HEK293T (cell line): ENCODE measurements around the gene SPRR5.

ENCODE experiments used
- BHLHE40 ChIP-seq: fragments of 450-650 bp; IDR thresholded peaks from 2 replicates; pipeline ENCODE4 v1.6.1; 2016; ENCODE audit warnings: mild to moderate bottlenecking, moderate library complexity, borderline replicate concordance
- ELF4 ChIP-seq: fragments of 450-650 bp; IDR thresholded peaks from 2 replicates; pipeline ENCODE4 v1.6.1; 2017; ENCODE audit warnings: antibody characterized with exemption
- FOXA1 ChIP-seq: fragments of 450-650 bp; IDR thresholded peaks from 2 replicates; pipeline ENCODE4 v1.6.1; 2016; ENCODE audit warnings: mild to moderate bottlenecking
- FOXK2 ChIP-seq: fragments of 450-650 bp; IDR thresholded peaks from 2 replicates; pipeline ENCODE4 v1.6.1; 2016; ENCODE audit warnings: mild to moderate bottlenecking
- FOXM1 ChIP-seq: fragments of 450-650 bp; IDR thresholded peaks from 2 replicates; pipeline ENCODE4 v1.6.1; 2017; ENCODE audit warnings: mild to moderate bottlenecking, borderline replicate concordance
- HDGF ChIP-seq: fragments of 450-650 bp; IDR thresholded peaks from 2 replicates; pipeline ENCODE4 v1.6.1; 2017; ENCODE audit warnings: antibody characterized with exemption, borderline replicate concordance
- SP1 ChIP-seq: fragments of 450-650 bp; IDR thresholded peaks from 2 replicates; pipeline ENCODE4 v1.6.1; 2017
- SUZ12 ChIP-seq: fragments of 450-650 bp; IDR thresholded peaks from 2 replicates; pipeline ENCODE4 v1.6.1; 2016; ENCODE audit warnings: mild to moderate bottlenecking
- TARDBP ChIP-seq: fragments of 450-650 bp; IDR thresholded peaks from 2 replicates; pipeline ENCODE4 v1.6.1; 2016
- TF ChIP-seq, protein P1 (sequence below): fragments of 450-650 bp; IDR thresholded peaks from 2 replicates; pipeline ENCODE4 v1.6.1; 2016

DNA sequence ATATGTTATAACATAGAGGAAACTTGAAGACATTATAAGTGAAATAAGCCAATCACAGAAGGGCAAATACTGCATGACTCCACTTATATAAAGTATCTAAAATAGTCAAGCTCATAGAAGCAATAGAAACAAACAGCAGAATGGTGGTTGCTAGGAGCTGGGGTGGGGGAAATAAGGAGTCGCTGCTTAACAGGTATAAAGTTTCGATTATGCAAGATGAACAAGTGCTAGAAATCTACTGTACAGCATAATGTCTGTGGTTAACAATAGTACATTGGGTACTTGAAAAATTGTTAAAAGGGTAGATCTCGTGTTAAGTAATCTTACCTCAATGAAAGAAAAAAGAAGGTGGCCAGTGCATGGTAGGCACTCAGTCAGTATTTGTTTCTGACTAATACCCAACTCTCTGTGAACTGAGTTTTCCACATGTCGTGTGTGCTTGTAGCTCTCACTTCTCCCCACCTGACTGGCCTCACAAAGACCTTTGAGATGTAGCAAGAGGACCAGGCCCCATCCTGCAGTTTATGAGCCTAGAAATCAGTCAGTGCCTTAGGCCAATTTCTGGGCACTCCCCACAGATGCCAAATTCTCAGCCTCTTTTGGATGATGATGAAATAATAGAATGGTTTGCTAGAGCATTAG lies 14.7 kb upstream of the SPRR5 start:
- TF ChIP-seq SP1: no peak
- no peak for TF ChIP-seq TARDBP
- no peak for TF ChIP-seq BHLHE40
- TF ChIP-seq SUZ12: no peak
- TF ChIP-seq ELF4: no peak
- TF ChIP-seq FOXA1: no peak
- TF ChIP-seq, protein P1, sequence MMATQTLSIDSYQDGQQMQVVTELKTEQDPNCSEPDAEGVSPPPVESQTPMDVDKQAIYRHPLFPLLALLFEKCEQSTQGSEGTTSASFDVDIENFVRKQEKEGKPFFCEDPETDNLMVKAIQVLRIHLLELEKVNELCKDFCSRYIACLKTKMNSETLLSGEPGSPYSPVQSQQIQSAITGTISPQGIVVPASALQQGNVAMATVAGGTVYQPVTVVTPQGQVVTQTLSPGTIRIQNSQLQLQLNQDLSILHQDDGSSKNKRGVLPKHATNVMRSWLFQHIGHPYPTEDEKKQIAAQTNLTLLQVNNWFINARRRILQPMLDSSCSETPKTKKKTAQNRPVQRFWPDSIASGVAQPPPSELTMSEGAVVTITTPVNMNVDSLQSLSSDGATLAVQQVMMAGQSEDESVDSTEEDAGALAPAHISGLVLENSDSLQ: no peak
- TF ChIP-seq FOXM1: no peak
- no peak for TF ChIP-seq HDGF
- TF ChIP-seq FOXK2: no peak
